Neutrophil (primary cell): ENCODE data around the gene LAT.

Experiments
- H3K27ac ChIP-seq: fragments of 200-600 bp; sonication (generic); 2 replicates; pipeline ENCODE4 v1.5.1; 2016; ENCODE audit warnings: mild to moderate bottlenecking, moderate library complexity
- H3K27me3 ChIP-seq: fragments of 200-600 bp; sonication (generic); 2 replicates; pipeline ENCODE4 v1.6.0; 2016; ENCODE audit warnings: mild to moderate bottlenecking
- H3K36me3 ChIP-seq: fragments of 200-600 bp; sonication (generic); 2 replicates; pipeline ENCODE4 v1.5.1; 2017
- H3K4me1 ChIP-seq, 2 experiments: fragments of 200-600 bp in 1 of 2; sonication (generic) in 1 of 2; 1 replicate in 1 of 2; 2 replicates in 1 of 2; pipeline versions ENCODE4 v1.5.1 to v1.6.1; 2013 to 2016; ENCODE audit warnings: low read depth in 1 of 2, low read length in 1 of 2, mild to moderate bottlenecking in 1 of 2, moderate library complexity in 1 of 2; ENCODE audit not compliant: control insufficient read depth in 1 of 2, insufficient read depth in 1 of 2
- H3K4me3 ChIP-seq, 2 experiments: fragments of 200-600 bp in 1 of 2; sonication (generic) in 1 of 2; 1 replicate in 1 of 2; 2 replicates in 1 of 2; pipeline ENCODE4 v1.5.1; 2013 to 2016; ENCODE audit warnings: low read depth in 1 of 2, low read length in 1 of 2, mild to moderate bottlenecking in 1 of 2, moderate library complexity in 1 of 2
- H3K9me3 ChIP-seq: fragments of 200-600 bp; sonication (generic); 2 replicates; pipeline ENCODE4 v1.5.1; 2016
- TF ChIP-seq, protein P1 (sequence below): fragments of 200-600 bp; sonication (generic); IDR thresholded peaks from 2 replicates; pipeline ENCODE4 v1.5.1; 2016; ENCODE audit warnings: antibody characterized with exemption

LAT gene

DNA sequence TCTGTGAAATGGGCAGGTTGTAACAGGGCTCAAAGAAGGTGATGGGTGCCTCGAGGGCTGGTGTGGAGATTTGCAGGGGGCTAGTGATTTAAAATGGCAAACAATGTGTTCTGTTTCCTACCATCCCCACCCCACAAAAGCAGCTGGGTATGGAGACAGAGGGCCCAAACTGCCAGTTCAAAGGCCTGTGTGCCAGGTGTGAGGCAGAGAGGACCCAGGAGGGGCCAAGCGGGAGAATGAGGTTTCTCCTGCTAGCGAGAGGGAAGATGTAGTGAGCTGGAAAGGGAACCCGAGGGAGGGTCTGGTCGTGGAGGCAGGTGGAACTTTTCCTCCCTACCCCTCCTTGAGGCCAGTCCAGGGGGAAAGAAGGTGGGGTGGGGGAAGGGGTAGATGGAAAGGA, 39.4 kb downstream of the LAT start:
- TF ChIP-seq, protein P1, sequence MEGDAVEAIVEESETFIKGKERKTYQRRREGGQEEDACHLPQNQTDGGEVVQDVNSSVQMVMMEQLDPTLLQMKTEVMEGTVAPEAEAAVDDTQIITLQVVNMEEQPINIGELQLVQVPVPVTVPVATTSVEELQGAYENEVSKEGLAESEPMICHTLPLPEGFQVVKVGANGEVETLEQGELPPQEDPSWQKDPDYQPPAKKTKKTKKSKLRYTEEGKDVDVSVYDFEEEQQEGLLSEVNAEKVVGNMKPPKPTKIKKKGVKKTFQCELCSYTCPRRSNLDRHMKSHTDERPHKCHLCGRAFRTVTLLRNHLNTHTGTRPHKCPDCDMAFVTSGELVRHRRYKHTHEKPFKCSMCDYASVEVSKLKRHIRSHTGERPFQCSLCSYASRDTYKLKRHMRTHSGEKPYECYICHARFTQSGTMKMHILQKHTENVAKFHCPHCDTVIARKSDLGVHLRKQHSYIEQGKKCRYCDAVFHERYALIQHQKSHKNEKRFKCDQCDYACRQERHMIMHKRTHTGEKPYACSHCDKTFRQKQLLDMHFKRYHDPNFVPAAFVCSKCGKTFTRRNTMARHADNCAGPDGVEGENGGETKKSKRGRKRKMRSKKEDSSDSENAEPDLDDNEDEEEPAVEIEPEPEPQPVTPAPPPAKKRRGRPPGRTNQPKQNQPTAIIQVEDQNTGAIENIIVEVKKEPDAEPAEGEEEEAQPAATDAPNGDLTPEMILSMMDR: no peak
- Histone ChIP-seq H3K36me3 (no peaks in the 10 kb centered on the region), H3K4me3 (no peak overlapping the region), H3K27ac (no peak overlapping the region), H3K4me1 (no peaks in the 10 kb centered on the region), H3K27me3 (no peaks in the 10 kb centered on the region), H3K9me3 (no peaks in the 10 kb centered on the region)

DNA sequence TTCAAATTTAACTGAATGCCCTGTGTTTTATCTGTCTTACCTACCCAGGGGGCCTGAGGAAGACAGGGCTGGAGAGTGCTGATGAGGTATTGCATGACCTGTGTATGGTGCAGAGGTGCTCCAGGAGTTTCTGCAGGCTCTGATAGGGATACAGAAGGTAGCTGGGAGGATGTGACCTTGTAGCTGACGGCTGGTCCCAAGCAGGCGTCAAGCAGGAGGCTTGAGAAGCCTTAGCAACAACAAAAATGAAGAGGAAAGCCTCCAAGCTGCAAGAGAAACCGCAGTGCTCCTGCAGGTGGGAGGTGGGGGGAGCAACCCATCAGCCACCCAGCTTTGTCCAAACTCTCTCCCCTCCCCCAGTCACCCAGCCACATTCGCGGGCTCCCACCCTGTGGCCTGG, 40.4 kb downstream of the LAT start:
- Histone ChIP-seq H3K27ac (no peak overlapping the region), H3K36me3 (no peaks in the 10 kb centered on the region), H3K4me1 (no peaks in the 10 kb centered on the region), H3K9me3 (no peaks in the 10 kb centered on the region), H3K27me3 (no peaks in the 10 kb centered on the region), H3K4me3 (no peak overlapping the region)
- TF ChIP-seq, protein P1: no peak

DNA sequence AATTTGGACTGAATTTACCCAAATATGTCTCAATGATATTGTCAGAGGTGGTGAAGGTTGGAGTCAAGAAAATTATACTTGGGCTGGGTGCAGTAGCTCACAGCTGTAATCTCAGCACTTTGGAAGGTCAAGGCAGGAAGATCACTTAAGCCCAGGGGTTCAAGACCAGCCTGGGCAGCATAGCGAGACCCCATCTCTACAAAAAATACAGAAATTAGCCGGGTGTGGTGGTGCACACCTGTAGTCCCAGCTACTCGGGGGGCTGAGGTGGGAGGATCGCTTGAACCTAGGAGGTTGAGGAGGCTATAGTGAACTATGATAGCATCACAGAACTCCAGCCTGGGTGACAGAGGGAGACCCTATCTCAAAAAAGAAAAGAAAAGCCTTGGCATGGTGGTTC, 40.9 kb downstream of the LAT start:
- H3K9me3 ChIP-seq: no peaks in the 10 kb centered on the region
- TF ChIP-seq, protein P1: no peak
- H3K4me1 ChIP-seq: no peaks in the 10 kb centered on the region

DNA sequence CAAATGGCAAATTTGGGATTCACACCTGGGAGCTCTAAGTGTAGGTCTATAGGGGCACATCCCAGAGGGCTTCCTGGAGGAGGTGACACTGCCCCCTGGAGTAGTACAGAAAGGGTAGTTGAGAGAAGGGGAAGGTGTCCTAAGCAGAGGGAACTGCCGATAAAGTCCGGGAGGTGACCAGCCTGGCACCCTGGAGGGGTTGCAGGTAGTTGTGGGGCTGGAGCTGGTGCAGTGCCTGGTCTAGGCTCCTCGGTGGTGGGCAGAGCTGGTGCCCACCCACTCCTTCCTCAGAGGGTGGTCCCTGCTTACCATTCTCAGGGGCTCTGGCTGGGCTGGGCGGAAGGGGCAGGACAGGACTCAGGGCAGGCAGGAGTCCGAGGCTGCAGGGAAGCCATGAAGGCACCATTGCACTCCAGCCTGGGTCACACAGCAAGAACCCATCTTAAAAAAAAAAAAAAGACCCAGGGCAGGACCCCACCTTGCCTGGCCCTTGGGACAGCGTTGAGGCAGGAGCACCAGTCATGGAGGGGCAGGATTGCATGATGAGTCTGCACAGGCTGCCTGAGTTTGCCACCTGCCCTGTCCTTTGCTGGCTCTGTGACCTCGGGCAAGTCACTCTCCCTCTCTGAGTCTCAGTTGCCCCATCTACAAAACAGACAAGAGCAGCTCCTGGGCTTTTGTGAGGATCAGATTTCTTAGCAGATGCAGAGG, 43.8 kb downstream of the LAT start:
- Histone ChIP-seq H3K27ac (no peak overlapping the region), H3K4me1 (no peaks in the 10 kb centered on the region), H3K4me3 (no peak overlapping the region), H3K36me3 (no peaks in the 10 kb centered on the region), H3K27me3 (no peaks in the 10 kb centered on the region), H3K9me3 (no peaks in the 10 kb centered on the region)
- TF ChIP-seq, protein P1: no peak

More for the DNA sequence above, 40.9 kb downstream of the LAT start:
- Histone ChIP-seq H3K27me3 (no peaks in the 10 kb centered on the region), H3K4me3 (no peak overlapping the region), H3K27ac (no peak overlapping the region), H3K36me3 (no peaks in the 10 kb centered on the region)

DNA sequence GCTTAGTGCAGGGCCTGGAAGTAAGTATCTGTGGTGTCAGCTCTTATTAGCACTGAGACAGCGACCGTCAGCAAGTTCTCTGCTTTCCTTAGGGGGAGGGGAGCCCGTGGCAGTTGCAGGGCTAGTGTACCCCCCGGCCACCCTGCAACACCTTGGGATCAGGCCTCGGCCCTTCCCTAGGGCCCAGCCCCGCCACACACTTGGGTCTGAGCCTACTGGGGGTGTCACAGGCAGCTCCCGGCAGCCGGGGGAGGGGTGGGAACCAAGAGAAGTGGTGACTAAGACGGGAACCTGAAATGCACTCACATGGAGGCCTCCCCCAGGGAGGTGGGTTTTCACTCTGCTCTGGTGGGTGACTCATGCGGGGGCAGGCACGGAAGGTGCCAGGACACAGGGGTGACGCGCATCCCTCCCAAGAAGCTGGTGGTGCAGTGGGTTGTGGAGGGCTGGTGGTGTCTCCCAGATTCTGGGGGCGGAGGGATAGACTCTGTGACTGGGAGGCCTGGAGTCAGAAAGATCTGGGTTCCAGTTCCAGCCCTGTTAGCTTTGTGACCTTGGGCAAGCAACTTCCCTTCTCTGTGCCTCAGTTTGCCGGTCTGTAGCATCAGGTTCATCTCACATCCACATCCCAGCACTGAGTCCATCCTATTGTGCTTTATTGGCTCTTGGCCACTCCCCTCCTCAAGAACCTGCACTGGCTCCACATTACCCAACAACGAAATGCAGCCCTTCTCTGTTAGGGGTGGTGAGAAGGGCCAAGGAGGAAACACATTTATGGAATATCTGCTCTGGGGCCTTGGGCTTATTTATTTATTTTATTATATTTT, 44.5 kb downstream of the LAT start:
- Histone ChIP-seq H3K4me3 (no peak overlapping the region), H3K4me1 (no peaks in the 10 kb centered on the region), H3K27ac (no peak overlapping the region), H3K27me3 (no peaks in the 10 kb centered on the region), H3K36me3 (no peaks in the 10 kb centered on the region), H3K9me3 (no peaks in the 10 kb centered on the region)
- TF ChIP-seq, protein P1: no peak
